ENCODE measurements around the gene TDP2. TPM values are rescaled to one million over a fixed set of nuclear protein-coding genes. Genes with fewer than 3 reads are reported as not detected.
A peak's percentile ranks its signal among the peaks of the same experiment; 100 is the strongest.
"Not testable (repeated sequence)": the region's sequence is repeated elsewhere in the genome, so short reads cannot be mapped to it uniquely, and the experiment has no call there.

TDP2 gene
- polyA plus RNA-seq, 1 experiment: 46.6 TPM

DNA sequence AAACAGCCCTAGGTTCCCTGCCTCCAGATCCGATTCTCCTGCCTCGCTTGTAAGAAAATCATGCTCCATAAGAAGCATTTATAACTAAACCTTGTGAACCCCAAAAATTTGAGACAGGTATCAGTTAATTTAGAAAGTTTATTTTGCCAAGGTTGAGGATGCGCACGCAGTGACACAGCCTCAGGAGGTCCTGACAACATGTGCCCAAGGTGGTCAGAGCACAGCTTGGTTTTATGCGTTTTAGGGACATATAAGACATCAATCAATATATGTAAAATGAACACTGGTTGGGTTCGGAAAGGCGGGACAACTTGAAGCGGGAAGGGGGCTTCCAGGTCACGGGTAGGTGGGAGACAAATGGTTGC, 2.3 kb upstream of the TDP2 start:
- no peak overlapping the region for H3K27ac ChIP-seq (ENCODE audit: low read depth, low read length)
- H3K9me3 ChIP-seq (ENCODE audit: control insufficient read depth, insufficient read depth, low read length): peaks cover 11% of the 10 kb centered on the region
- H3K27me3 ChIP-seq (ENCODE audit: control insufficient read depth, insufficient read depth, low read length): no peaks in the 10 kb centered on the region
- TF ChIP-seq, protein P1, sequence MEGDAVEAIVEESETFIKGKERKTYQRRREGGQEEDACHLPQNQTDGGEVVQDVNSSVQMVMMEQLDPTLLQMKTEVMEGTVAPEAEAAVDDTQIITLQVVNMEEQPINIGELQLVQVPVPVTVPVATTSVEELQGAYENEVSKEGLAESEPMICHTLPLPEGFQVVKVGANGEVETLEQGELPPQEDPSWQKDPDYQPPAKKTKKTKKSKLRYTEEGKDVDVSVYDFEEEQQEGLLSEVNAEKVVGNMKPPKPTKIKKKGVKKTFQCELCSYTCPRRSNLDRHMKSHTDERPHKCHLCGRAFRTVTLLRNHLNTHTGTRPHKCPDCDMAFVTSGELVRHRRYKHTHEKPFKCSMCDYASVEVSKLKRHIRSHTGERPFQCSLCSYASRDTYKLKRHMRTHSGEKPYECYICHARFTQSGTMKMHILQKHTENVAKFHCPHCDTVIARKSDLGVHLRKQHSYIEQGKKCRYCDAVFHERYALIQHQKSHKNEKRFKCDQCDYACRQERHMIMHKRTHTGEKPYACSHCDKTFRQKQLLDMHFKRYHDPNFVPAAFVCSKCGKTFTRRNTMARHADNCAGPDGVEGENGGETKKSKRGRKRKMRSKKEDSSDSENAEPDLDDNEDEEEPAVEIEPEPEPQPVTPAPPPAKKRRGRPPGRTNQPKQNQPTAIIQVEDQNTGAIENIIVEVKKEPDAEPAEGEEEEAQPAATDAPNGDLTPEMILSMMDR (IDR thresholded peaks at IDR 0.05; ENCODE audit: low read depth, low read length): no peak
- ChIA-PET CTCF (no interaction called here), POLR2A (no interaction called here)
- no peak overlapping the region for H3K4me3 ChIP-seq (ENCODE audit: low read depth, low read length)
- DNase-seq (ENCODE audit: low read depth, low spot score): no peak

DNA sequence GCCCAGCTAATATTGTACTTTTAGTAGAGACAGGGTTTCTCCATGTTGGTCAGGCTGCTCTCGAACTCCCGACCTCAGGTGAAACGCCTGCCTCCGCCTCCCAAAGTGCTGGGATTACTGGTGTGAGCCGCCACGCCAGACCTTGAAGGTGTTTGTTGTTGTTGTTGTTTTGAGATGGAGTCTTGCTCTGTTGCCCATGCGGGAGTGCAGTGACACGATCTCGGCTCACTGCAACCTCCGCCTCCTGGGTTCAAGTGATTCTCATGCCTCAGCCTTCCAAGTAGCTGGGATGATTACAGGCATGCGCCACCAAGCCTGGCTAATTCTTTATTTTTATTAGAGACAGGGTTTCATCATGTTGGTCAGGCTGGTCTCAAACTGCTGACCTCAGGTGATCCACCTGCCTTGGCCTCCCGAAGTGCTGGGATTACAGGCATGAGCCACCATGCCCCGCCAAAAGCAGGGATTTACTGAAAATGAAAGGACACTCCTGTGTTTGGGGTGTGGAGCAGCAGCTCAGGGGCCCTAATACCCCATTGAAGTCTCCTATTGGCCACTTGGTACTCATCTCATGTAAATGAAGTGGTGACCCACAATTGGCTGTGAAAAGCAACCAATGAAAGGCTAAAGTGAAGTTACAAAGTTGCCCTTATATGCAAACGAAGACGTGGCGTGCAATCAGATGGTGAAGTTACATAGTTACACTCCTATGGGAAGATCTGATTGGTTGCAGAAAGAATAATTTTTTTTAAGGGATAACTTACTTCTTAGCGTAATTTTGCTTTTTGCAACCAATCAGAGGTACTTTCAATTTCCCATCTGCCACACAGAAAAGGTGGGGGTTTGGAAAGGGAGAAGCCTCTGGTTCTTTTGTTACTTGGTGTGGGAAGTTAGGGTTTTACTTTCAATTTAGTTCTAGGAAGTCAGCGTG, 1.6 kb upstream of the TDP2 start:
- H3K27me3 ChIP-seq (ENCODE audit: control insufficient read depth, insufficient read depth, low read length); DNase-seq (ENCODE audit: low read depth, low spot score); H3K27ac ChIP-seq (ENCODE audit: low read depth, low read length); H3K9me3 ChIP-seq (ENCODE audit: control insufficient read depth, insufficient read depth, low read length); POLR2A ChIA-PET; CTCF ChIA-PET: not testable (repeated sequence)
- peak overlapping the region; percentile 99 for H3K4me3 ChIP-seq (ENCODE audit: low read depth, low read length)

DNA sequence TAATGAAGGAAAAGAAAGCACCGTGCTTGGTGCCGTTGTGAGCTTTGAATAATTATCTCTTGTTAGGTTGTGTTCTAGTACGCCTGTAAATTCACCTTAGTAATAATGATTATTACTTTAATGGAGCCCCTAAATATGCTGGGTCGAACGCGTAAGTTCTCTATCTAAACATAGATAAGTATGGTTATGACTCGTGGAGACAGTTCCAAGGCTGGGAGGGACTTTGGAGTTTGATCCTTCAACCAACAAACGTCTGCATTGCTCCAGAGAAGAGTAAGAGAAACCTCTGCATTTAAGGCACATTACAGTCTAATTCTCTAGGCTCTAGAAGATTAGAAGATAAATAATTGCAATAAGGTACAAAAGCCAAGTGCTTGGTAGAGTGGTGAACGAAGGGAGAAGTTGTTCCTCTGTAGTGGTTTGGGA, 692 bp upstream of the TDP2 start:
- CTCF ChIA-PET: interaction anchor here (0.8 to 1.4 kb wide), 8 partner anchors 10 to 107 kb away, joined by 3 to 8 read pairs (median 3); partner anchors contain the start of gene GMNN
- POLR2A ChIA-PET: no interaction called here
- TF ChIP-seq, protein P1 (IDR thresholded peaks at IDR 0.05; ENCODE audit: low read depth, low read length): no peak

DNA sequence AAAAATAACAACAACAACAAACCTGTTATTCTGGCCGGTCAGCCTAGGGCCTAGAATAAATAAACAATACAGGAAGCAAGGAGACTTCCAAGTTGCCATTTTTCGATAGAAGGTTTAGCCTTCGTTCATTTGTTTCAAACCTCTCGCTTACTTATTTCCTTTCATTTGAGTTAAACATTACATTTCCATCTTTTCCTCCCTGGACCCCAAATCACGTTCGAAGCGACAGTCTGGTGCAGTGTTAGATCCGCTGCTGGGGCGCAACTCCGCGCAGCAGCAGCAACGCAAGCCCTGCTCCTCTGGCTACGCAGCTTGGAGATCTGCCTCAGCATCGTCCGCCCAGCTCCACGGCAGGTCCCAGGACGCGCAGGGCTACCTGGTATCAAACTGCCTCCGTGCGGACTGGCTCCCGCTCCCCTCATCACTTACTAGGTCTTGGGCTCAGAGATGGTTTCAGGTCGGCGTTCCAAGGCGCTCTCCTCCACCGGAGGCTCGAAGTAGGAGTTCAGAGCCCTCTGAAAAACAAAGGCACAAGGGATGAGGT, 530 bp downstream of the TDP2 start:
- POLR2A ChIA-PET: no interaction called here
- Histone ChIP-seq H3K27ac (ENCODE audit: low read depth, low read length) (peak overlapping the region; percentile 87), H3K9me3 (ENCODE audit: control insufficient read depth, insufficient read depth, low read length) (peaks cover 3% of the 10 kb centered on the region; the same call in 1 of the 2 replicates), H3K27me3 (ENCODE audit: control insufficient read depth, insufficient read depth, low read length) (no peaks in the 10 kb centered on the region), H3K4me3 (ENCODE audit: low read depth, low read length) (peak overlapping the region; percentile 99)
- TF ChIP-seq, protein P1 (IDR thresholded peaks at IDR 0.05; ENCODE audit: low read depth, low read length): no peak
- CTCF ChIA-PET: interaction anchor here (0.7 to 1.8 kb wide), 11 partner anchors 8 to 405 kb away, joined by 3 to 8 read pairs (median 3); no protein-coding TSS in a partner anchor
- DNase-seq (ENCODE audit: low read depth, low spot score): no peak

More for the DNA sequence above, 692 bp upstream of the TDP2 start:
- Histone ChIP-seq H3K27me3 (ENCODE audit: control insufficient read depth, insufficient read depth, low read length) (no peaks in the 10 kb centered on the region), H3K27ac (ENCODE audit: low read depth, low read length) (peak overlapping the region; percentile 97), H3K4me3 (ENCODE audit: low read depth, low read length) (peak overlapping the region; percentile 99), H3K9me3 (ENCODE audit: control insufficient read depth, insufficient read depth, low read length) (peaks cover 5% of the 10 kb centered on the region; the same call in 1 of the 2 replicates)
- DNase-seq (ENCODE audit: low read depth, low spot score): no peak

DNA sequence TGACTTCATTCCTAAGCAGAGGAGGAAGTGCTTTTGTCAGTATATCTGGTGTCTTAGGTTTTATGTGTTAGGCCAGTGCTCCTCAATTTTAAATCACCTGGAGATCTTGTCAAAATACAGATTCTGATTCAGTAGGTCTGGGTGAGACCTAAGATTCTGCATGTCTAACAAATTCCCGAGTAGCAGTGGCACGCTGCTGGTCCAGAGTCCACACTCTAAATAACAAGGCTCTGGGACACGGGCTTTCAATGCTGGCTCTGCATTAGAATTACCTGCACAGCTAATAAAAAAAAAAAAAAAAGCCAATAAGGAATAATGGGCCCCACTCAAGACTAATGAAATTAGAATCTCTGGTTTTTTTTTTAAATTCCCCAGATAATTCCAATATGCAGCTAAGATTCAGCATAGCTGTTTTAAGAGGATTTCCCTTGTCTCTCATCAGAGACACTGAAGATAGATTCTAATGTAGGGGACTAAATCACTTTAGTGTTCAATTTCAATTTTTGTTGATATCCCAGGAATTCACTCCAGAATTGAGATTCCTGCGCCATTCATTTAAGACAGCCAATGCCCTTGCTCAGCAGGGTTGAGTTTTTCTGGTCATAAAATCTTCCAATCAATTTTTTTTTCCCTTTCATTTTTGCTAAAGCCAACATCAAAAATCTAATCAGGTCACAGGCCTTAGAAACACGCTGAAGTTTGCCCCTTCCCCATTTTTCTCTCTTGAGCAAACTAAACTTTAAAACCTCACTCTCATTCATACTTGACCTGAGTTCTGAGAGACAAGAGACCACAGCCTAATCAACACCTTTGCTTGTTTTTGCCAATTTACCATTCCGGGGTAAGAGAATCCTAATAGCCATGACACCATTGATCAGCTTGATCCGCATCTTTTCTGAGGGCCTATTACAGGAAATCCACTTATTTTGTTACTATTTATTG, 2.4 kb downstream of the TDP2 start:
- TF ChIP-seq, protein P1 (IDR thresholded peaks at IDR 0.05; ENCODE audit: low read depth, low read length): no peak
- Histone ChIP-seq H3K9me3 (ENCODE audit: control insufficient read depth, insufficient read depth, low read length) (peaks cover 3% of the 10 kb centered on the region; the same call in 1 of the 2 replicates), H3K27me3 (ENCODE audit: control insufficient read depth, insufficient read depth, low read length) (no peaks in the 10 kb centered on the region), H3K4me3 (ENCODE audit: low read depth, low read length) (no peak overlapping the region), H3K27ac (ENCODE audit: low read depth, low read length) (no peak overlapping the region)
- ChIA-PET POLR2A (no interaction called here), CTCF (interaction anchor here (0.6 to 1.8 kb wide), 2 partner anchors 81 to 234 kb away, joined by 4 to 5 read pairs; no protein-coding TSS in a partner anchor)
- no peak for DNase-seq (ENCODE audit: low read depth, low spot score)
